Nucleus accumbens (tissue), 56 donors: ENCODE measurements around the gene GALNT7.
A peak's percentile ranks its signal among the peaks of the same experiment; 100 is the strongest.
"Not testable (repeated sequence)": the region's sequence is repeated elsewhere in the genome, so short reads cannot be mapped to it uniquely, and the experiment has no call there.

Source experiments
- DNase-seq, 56 donors: peaks; one replicate each; lab custom pipeline; 2025; lab: John Stamatoyannopoulos, UW

Gene GALNT7, protein sequence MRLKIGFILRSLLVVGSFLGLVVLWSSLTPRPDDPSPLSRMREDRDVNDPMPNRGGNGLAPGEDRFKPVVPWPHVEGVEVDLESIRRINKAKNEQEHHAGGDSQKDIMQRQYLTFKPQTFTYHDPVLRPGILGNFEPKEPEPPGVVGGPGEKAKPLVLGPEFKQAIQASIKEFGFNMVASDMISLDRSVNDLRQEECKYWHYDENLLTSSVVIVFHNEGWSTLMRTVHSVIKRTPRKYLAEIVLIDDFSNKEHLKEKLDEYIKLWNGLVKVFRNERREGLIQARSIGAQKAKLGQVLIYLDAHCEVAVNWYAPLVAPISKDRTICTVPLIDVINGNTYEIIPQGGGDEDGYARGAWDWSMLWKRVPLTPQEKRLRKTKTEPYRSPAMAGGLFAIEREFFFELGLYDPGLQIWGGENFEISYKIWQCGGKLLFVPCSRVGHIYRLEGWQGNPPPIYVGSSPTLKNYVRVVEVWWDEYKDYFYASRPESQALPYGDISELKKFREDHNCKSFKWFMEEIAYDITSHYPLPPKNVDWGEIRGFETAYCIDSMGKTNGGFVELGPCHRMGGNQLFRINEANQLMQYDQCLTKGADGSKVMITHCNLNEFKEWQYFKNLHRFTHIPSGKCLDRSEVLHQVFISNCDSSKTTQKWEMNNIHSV

DNA sequence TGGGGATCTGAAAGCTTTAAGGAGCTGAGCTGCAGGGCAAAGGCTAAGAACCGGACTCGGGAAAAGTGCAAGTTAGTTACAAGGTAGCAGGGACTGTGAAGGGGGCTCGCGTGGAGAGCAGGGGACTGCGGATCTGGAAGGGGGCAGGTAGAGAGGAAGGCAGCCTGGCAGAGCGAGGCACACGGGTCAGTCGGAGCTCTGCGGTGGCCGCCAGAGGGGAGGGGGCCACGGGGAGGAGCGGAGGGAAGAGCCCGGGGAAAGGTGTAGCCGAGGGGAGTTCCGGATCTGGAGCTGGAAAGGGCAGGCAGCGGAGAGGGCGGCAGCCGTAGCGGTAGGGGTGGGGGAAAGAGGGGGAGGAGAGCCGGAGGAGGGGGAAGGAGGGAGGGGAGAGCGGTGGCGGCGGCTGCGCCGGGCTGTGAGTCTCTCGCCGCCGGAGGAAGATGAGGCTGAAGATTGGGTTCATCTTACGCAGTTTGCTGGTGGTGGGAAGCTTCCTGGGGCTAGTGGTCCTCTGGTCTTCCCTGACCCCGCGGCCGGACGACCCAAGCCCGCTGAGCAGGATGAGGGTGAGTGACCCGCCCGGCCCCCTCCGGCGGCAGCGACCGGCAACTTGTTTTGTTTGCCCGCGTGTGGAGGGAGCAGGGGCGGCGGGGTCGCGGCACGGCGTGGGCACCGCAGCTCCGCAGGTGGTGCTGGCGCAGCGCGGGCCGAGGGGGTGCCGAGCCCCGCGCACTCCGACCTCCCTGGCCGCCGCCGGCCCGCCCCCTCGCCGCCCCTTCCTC, at the start of gene GALNT7:
GALNT7 (plus strand) TSS at position 416 of the 782 bp plus-strand sequence; CDS start at position 441, 25 bp downstream.
- DNase-seq = peak in 53 of 56 donors; percentile 8 to 78 (median 53)

DNA sequence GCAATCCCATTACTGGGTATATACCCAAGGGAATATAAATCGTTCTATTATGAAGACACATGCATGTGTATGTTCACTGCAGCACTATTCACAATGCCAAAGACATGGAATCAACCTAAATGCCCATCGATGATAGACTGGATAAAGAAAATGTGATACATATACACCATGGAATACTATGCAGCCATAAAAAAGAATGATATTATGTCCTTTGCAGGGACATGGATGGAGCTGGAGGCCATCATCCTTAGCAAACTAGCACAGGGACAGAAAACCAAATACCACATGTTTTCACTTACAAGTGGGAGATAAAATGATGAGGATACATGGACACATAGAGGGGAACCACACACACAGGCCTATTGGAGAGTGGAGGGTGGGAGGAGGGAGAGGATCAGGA, 49.8 kb upstream of the GALNT7 start:
- DNase-seq = not testable (repeated sequence)

DNA sequence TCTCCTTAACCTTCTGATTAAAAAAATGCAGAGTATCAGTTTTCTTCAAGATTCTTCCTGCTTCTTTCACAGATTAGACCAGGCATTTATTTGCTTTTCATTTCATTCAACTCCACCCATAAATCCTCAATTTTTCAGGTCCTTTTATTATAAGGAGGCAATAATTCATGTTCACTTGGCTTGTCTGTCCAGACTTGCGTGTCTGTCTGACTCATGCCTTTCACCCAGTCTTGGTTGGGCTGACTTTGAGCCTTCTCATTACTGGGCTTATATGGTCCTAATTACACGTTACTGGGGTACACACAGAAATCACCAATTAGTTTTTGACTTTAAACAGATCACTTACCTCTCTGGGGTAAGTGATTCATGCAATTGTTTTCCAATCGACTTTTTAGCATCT, 48.8 kb upstream of the GALNT7 start:
- no peak for DNase-seq

DNA sequence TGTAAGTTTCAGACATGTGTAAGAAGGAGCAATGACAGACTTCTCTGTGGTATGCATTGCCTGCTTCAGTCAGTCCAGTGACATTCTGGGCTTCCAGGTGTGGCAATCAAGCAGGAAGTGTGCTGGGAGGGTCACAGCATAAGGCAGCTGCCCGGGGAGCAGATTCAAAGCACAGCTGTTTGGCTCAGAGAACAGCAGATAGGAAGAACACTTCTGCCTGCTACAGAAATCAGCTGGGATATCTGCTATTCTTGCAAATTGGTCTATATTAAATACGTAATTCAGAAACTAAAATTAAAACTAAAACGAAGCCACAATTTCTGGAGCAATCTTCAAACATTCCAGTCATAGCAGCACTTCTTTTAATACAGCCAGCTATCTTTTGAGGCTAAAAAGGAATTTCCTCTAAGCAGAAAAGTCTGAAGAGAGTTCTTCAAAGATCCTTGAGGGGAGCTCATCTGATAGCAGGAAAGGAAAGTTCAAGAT, 47.5 kb upstream of the GALNT7 start:
- peak in 1 of 56 donors; percentile 2 for DNase-seq

DNA sequence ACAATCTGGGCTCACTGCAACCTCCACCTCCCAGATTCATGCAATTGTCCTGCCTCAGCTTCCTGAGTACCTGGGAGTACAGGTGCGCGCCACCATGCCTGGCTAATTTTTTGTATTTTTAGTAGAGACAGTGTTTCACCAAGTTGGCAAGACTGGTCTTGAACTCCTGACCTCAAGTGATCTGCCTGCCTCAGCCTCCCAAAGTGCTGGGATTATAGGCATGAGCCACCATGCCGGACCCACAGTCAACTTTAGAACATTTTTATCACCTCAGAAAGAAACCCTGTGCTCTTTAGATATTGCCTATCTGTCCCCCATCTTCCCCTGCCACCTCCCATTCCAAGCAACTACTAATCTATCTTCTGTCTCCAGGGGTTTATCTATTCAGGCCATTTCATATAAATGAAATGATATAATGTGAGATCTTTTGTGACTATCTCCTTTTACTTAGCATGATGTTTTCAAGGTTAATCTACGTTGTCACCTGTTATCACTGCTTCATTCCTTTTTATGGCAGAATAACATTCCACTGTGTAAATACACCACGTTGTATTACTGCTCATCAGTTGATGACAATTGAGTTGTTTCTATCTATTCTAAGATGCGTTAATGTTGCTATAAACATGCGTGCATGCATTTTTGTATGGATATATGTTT, 44.3 kb upstream of the GALNT7 start:
- no peak for DNase-seq

DNA sequence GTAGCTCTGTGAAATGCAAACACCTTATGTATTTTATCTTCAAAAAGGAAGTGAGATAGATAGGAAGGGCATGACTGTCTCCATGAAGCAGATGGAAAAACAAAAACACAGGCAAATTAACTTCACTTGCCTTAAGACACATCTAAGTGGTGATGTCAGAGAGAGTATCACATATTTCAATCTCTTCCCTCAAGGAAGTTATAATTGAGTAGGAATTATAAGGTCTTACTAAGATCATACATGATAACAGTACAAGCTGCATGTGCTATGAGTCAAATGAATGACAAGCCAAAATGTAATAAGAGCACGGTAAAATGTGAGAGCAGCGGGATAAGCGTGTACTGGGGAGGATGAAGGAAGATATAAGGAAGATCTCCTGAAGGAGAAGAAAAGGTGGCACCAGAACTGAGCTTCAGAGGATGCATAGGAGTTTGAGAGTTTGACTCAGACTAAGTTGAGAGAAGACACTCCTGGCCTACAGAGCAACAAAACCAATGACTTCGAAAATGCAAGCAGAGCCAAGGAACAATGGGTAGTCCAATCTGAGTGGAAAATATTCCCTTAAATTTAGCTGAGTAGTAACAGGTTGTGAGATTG, 43.3 kb upstream of the GALNT7 start:
- DNase-seq = no peak

DNA sequence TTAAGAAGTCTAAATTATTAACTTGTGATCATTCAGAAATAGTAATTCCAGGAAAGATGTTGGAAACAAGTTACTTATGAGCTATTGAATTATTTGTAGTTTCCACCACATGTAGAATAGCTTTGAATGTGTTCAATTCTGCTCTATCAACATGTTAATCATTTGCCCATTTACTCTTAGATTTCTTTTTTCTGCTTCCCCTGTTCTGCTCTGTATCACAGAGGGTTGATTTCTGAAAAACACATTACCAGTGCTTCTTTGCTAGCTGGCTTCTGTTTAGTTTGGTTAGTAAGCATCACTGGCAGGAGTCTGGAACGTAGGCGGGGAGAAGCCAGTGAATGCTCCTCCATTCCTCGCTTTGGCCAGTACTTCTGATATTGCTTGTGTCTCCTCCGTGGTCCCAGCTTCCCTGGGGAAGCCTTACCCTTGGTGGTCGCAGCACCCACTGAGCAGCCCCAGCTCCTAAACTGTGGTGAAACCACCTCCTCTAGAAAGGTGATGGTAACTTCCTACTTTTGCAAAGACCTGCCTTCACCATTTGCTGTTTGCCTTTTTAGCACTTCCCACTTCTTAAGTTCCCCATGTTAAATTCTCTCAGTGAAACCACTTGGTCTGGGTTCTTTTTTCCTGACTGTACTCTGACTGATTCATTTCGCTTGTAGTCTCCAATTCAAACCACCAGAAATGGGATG, 40.3 kb upstream of the GALNT7 start:
- no peak for DNase-seq

DNA sequence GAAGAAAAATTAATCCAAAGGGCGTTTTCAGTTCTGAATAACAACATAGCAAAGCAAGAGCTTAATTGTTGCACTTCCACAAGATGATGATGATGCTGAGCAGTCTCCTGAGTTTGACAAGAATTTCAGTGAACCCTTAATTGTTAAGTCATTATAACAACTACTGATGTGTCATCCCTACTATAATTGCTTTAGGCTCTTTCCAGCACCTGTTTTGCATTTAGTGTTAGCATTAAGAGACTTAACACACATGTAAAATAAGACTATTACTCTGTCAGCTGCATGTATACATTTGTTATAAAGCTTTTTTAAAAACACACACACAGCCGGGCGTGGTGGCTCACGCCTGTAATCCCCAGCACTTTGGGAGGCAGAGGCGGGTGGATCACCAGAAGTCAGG, 37.9 kb upstream of the GALNT7 start:
- DNase-seq = no peak

DNA sequence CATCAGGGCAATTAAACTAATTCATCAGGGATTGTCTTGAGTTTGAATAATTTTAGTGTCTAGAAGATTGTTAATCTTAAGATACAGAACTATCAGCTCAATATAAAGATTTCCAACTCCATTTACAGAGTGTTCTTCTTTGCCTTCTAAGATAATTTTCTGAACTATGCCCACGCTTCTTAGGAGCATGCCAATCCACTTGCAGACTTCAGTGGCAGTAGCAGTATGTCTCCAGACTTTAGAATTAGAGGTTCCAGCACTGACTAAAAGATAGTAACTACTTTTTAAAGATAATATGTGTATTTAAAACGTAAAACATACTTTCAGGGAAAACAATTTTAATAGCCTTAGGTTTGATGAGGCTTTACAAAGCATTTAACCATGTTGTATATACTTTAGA, 34.2 kb upstream of the GALNT7 start:
- DNase-seq = no peak

DNA sequence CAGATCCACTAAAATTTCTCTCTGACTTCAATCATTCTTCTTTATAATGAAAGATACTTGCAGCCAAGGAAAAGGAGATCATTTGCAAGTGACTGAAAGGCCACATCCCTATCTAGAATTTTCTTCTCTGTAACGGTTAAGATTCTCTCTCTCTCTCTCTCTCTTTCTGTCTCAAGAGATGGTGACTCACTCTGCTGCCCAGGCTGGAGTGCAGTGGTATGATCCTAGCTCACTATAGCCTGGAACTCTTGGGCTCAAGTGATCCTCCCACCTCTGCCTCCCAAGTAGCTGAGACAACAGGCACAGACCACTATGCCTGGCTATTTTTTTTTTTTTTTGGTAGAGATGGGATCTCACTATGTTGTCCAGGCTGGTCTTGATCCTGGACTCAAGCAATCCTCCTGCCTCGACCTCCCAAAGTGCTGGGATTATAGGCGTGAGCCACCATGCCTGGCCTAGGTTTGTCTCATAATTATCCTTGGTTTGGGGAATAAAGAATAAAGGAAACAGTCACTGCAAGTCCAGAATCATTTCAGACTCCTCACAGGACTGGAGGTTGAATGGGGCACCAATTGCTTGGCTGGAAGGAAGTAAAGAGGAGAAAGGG, 33.3 kb upstream of the GALNT7 start:
- no peak for DNase-seq

DNA sequence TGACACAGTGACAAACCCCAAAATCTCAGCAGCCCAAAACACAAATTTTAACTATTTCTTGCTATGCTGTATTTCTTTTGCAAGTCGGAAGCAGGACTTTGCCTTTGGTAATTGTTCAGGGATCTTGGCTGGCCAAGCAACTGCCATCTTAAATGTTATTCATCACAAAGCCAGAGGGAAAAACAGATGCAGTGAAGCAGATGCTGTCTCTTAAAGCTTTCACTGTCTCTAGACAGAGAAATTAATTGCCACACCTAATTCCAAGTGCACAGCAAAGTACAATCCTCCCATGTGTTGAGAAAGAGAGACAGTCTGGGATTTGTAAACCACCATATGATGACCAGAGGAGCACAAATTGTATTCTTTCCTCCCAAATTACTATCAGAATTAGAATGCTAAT, 30.0 kb upstream of the GALNT7 start:
- DNase-seq = no peak

DNA sequence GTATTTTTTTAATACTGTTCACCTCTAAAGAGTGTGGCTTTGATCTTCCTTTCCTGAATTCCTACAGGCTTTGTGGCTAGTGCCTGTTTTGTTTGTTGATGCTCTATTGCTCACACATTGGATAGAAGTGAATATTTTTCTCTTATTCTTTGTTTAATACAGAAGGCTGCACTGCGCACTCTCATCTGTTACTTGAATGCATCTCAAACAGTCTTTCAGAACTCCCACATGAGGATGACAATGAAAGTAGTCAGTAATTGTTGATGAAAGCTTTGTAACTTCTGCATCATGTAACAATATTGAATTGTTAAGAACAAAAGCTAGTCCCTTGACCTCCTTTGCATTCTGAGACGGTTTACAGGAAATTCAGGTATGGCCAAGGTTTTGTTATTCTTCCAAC, 29.1 kb upstream of the GALNT7 start:
- no peak for DNase-seq

DNA sequence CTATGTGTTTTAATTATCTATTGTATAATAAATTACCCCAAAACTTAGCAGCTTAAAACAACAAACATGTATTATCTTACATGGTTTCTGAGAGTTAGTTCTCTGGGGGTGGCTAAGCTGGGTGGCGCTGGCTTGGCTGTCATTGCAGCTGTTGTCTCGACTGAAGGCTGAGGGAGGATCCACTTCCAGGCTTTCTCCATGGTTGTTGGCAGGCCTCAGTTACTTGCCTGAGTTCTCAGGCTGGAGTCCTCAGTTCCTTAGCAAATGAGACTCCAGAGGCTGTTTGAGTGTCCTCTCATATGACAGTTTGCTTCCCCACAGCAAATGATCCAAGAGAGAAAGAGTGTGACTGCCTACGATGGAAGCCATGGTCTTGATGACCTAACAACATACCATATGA, 23.5 kb upstream of the GALNT7 start:
- DNase-seq = no peak

DNA sequence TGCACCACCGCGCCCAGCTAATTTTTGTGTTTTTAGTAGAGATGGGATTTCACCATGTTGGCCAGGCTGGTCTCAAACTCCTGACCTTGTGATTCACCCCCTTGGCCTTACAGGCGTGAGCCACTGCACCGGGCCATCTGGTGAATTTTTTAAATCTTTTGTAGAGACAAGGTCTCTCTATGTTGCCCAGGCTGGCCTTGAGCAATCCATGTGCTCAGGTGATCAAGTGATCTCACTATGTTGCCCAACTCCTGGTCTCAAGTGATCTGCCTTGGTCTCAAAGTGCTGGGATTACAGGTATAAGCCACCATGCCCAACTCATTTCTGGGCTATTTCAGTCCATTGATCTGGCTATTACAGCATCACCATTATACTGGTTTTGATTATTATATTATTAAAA, 22.2 kb upstream of the GALNT7 start:
- DNase-seq = no peak

DNA sequence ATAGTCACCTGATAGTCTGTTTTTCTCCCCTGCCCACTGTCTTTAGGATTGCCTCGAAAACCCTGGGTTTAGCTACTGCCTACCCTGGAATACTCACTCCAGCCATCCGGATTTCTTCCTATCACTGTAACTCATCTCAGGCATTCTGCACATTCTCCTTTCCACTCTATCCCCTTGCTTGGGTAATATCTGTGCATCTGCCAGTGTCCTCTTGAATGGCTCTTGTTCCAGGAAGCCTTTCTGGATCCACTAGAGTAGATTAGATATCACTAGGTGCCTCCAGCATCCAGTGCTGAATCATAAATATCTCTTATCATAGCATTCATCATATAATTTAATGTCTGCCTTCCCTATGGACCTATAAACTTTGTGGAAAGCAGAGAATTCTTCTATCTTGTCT, 17.1 kb upstream of the GALNT7 start:
- DNase-seq = no peak

DNA sequence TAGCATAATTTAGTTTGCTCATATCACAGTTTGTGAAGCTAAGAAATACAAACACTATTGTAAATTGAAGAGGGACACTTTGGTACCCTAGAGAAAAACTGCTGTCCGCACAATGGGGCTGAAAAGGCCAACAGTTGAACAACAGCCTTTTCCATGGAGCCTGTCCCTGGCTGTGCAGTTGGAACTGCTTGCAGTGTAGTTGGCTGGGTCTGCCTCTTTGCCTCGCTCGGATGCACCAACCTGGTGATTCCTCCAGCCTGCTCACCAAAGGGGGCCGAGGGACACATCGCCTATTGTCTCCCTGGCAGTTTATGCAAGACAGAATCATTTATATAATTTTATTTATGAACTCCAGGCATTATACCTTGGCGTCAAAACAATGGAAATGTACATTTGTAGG, 16.5 kb upstream of the GALNT7 start:
- DNase-seq = no peak

DNA sequence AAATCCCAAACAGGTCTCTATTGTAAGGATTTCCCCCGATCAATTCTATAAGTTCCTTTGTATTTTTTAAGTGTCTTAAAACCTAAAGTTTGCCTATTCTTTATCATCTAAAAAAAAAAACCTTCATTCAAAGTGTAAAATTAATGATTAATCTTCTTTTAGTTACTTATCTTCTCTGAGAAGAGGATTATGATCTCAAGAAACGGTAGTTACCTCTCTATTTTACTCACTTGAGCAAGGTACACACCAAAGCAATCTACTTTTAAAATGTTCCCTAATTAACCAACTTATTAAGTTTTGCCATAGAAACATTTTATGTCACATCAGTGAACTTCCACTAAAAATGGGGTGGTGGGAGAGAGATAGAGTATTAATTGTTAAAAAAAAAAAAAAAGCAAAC, 15.2 kb upstream of the GALNT7 start:
- no peak for DNase-seq

DNA sequence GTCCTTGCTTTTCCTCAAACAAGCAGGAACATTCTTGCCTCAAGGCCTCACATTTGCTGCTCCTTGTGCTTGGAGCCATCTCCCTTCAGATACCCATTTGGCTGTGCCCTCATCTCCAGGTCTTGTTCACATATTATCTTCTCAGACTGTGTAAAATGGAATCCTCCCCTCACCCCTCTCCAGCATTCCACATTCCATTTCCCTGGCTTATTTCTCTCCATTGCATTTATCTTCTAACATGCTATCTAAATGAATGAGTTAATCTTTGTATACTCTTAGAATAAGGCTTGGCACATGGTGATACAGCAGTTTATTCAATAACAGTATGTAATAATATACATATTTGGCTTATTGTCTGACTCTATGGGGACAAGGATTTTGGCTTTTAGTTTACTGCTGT, 8.8 kb upstream of the GALNT7 start:
- no peak for DNase-seq

DNA sequence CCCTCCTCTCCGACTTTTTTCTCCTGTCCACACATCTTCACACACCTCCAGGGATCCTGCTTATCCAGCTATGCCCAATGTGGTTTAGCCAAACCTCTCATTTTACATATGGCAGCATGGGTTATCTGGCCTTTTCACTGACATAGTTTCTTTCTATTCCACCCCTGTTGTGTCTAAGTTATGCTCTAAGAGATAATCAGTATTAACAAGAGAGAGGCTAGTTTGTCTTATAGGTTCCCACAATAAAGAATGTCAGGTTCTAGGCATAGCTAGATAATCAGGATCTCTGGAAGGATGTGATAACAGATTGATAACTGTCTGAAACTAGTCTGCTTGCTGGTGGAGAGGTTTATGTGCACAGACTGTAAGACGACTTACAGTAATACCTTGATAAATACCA, 7.7 kb upstream of the GALNT7 start:
- DNase-seq = no peak
